KOPT-K1 (cell line): ENCODE data around the gene METTL22.

ENCODE experiments used
- H3K27ac ChIP-seq: fragments of 200-600 bp; sonication (generic); 2 replicates; pipeline ENCODE4 v1.5.1; 2016; ENCODE audit warnings: antibody characterized with exemption, mild to moderate bottlenecking, low read depth, low read length; ENCODE audit not compliant: poor library complexity, severe bottlenecking
- H3K36me3 ChIP-seq: fragments of 200-600 bp; sonication (generic); 2 replicates; pipeline ENCODE4 v1.5.1; 2017; ENCODE audit warnings: antibody characterized with exemption, mild to moderate bottlenecking, low read length, moderate library complexity; ENCODE audit not compliant: insufficient read depth
- H3K9me3 ChIP-seq: fragments of 200-600 bp; sonication (generic); 2 replicates; pipeline ENCODE4 v1.5.1; 2017; ENCODE audit warnings: antibody characterized with exemption, low read length, mild to moderate bottlenecking; ENCODE audit not compliant: insufficient read depth, poor library complexity, severe bottlenecking

The METTL22 gene

GRCh38 chr16:8621572-8622314, at the start of gene METTL22:
Gene METTL22, plus strand, starts transcription at chr16:8621698. Its CDS starts 3,968 bp downstream, at chr16:8625666.
- Histone ChIP-seq H3K36me3 (peaks cover 26% of the 10 kb centered on the region), H3K9me3 (no peaks in the 10 kb centered on the region), H3K27ac (peak within 1 kb of the TSS; percentile 79)

GRCh38 chr16:8572063-8572918, 49.2 kb upstream of the METTL22 start:
- H3K9me3 ChIP-seq, result no peaks in the 10 kb centered on the region
- no peak overlapping the region for H3K27ac ChIP-seq
- H3K36me3 ChIP-seq, result no peaks in the 10 kb centered on the region

DNA sequence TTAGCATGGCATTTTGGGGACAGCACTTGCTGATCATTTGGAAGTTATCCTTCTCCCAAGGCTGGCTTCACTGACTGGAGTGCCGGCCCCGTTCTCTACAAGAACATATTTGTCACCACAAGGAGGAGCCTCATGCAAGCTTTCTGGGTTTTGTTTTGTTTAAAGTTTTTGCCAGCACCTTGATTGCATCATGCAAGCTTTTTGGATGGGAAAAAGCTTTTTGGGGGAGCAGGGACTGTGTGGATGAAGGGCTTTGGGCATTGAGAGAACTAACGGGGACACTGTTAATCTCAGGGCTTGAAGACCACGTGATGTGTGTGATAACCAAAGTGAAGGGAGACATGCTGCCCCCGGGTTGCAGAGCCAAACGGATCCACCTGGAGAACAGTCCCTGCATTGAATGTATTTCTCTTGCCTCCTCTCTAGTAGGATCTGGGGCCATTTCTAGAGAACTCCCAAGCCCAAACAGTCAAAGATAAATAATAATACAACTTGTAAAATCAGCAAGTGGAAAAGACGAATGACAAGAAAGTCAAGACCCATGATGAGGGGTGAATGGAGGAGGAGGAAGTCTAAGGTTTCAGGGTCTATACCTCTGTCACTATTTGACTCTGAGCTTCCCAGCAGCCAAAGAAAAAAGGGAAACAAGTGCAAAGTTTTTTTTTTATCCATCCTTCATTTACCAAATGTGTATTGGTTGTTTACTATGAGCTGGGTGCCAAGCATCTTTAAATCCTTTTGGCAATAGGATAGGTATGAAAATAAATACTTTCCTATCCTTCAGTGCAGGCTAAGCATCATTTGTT, 48.4 kb upstream of the METTL22 start:
- no peak overlapping the region for H3K27ac ChIP-seq
- H3K9me3 ChIP-seq, result no peaks in the 10 kb centered on the region
- no peaks in the 10 kb centered on the region for H3K36me3 ChIP-seq

DNA sequence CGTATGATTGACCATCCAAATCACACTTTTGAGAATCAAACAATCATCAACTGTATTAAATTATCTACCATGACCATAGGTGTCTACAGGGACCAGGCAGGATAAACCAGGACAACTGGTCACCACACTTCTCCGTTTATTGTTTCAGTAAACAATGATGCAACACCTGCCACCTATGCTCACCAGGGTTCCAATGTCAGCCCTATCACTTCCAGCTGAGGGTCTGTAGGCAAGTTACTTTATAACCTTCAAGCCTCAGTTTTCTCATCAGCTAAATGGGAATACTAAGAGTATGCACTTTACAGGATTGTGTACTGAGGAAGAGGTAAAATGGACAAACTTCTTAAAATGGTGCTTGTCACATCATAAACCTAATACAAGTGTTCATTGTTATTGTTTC, 46.1 kb upstream of the METTL22 start:
- no peaks in the 10 kb centered on the region for H3K36me3 ChIP-seq
- H3K27ac ChIP-seq, result no peak overlapping the region
- H3K9me3 ChIP-seq, result no peaks in the 10 kb centered on the region

- no peaks in the 10 kb centered on the region for H3K36me3 ChIP-seq
- no peak overlapping the region for H3K27ac ChIP-seq
- H3K9me3 ChIP-seq, result no peaks in the 10 kb centered on the region
These were observed 45.1 kb upstream of the METTL22 start for GRCh38 chr16:8576141-8577004.

DNA sequence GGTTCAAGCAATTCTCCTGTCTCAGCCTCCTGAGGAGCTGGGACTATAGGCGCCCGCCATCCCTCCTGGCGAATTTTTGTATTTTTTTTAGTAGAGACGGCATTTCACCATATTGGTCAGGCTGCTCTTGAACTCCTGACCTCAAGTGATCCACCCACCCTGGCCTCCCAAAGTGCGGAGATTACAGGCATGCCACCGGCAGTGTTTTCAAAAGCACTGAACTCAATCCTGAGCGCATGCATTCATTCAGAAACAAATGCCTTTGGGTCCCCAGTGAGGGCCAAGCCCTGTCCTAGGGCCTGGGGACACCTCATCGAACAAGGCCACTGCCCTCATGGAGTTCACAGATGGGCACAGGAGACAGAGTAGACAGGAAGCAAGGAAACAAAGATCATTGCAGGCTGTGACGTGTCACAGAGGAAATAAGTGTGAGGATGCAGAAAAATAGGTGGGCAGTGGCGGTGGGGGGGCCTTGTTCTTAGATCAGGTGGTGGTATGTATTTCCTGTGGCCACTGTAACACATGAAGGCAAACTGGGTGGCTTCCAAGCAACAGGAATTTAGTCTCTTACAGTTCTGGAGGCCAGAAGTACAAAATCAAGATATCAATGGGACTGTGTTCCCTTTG, 43.7 kb upstream of the METTL22 start:
- Histone ChIP-seq H3K27ac (no peak overlapping the region), H3K9me3 (no peaks in the 10 kb centered on the region), H3K36me3 (no peaks in the 10 kb centered on the region)

DNA sequence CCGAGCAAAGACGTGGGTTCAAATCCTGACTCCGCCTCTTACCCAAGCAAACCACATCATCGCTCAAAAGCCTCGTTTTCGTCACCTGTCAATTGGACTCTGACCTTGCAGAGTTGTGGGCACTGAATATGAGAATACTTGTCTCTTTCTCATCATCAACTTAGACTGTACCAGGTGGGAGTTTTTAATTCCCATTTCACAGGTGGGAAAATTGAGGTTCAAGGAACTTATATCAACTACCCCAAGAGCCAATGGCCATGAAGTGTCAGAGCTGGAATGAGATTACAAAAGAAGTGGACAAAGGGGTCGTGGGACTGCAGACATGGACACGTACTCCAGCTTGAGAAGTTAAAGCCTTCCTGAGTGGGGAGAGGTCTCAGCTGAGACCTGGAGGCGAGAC, 41.9 kb upstream of the METTL22 start:
- Histone ChIP-seq H3K27ac (no peak overlapping the region), H3K9me3 (no peaks in the 10 kb centered on the region), H3K36me3 (no peaks in the 10 kb centered on the region)

- Histone ChIP-seq H3K36me3 (no peaks in the 10 kb centered on the region), H3K9me3 (no peaks in the 10 kb centered on the region), H3K27ac (no peak overlapping the region)
These were observed 39.5 kb upstream of the METTL22 start for GRCh38 chr16:8581831-8582580.

DNA sequence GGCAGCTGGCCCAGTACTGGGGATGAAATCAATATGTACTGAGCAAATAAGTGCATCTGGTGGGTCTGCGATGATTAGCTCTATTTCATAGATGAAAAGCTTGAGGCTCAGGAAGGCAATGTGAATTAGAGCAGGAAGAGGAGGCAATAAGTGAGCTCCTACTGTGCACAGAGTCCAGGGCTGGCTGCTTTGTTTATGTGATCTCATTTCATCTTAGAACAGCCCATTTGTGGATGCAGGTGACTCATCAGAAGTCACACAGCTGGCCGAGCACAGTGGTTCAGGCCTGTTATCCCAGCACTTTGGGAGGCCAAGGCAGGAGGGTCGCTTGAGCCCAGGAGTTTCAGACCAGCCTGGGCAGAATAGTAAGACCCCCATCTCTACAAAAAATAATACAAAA, 38.3 kb upstream of the METTL22 start:
- no peaks in the 10 kb centered on the region for H3K9me3 ChIP-seq
- no peak overlapping the region for H3K27ac ChIP-seq
- no peaks in the 10 kb centered on the region for H3K36me3 ChIP-seq

DNA sequence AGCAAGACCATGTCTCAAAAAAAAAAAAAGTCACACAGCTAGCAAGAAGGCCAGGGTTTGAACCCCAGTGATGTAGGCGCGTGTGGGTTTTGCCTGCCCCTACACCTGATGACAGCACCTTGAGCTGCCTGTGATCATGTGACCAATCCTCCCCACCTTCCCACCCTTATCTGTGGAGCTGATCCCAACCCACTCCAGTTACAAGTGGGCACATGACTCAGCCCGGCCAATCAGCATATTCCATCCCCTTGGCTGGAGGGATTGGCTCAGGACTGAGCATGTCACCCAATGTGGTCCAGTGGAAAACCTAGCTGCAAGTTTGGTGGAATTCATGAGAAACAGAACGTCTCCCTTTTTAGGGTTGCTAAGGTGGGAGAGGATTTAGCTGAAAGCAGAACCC, 37.8 kb upstream of the METTL22 start:
- no peak overlapping the region for H3K27ac ChIP-seq
- no peaks in the 10 kb centered on the region for H3K9me3 ChIP-seq
- H3K36me3 ChIP-seq, result no peaks in the 10 kb centered on the region

DNA sequence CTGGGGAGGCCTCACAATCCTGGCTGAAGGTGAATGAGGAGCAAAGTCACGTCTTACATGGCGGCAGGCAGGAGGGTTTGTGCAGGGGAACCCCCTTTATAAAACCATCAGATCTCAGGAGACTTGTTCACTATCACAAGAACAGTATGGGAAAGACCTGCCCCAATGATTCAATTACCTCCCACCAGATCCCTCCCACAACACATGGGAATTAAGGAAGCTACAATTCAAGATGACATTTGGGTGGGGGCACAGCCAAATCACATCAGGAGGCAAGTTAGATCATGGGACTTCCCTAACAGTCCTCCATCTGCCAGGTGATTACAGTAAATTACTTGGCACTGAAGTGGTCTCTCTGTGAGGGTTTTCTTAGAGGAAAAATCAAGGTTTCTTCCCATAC, 36.5 kb upstream of the METTL22 start:
- no peak overlapping the region for H3K27ac ChIP-seq
- H3K9me3 ChIP-seq, result no peaks in the 10 kb centered on the region
- no peaks in the 10 kb centered on the region for H3K36me3 ChIP-seq

DNA sequence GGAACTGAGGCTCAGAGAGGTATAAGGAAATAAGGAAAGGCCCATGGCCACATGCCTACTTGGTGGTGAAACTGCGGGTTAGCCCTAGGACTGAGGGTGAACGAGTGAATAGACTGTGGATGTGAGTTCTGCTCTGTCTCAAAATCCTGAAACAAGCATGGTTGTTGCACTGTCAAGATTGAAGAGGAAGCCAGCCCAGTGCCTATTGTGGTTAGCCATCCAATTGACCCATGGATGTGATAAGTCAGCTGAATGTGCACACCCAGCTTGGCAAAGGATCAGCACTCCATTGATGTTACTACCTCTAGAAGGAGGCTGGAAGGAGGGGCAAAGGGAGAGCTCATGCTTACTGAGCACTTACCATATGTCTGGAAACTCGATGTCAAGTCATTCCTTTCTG, 35.6 kb upstream of the METTL22 start:
- H3K9me3 ChIP-seq, result no peaks in the 10 kb centered on the region
- H3K27ac ChIP-seq, result no peak overlapping the region

GRCh38 chr16:8587065-8587464, 34.4 kb upstream of the METTL22 start:
- no peaks in the 10 kb centered on the region for H3K9me3 ChIP-seq
- no peak overlapping the region for H3K27ac ChIP-seq
- no peaks in the 10 kb centered on the region for H3K36me3 ChIP-seq

More for the DNA sequence above, 35.6 kb upstream of the METTL22 start:
- no peaks in the 10 kb centered on the region for H3K36me3 ChIP-seq
